ENCODE measurements around the gene IQGAP2. TPM values are rescaled to one million over a fixed set of nuclear protein-coding genes. Genes with fewer than 3 reads are reported as not detected.

Gene IQGAP2
- total RNA-seq, 6 donors from 2014 or later, result 24.3 to 57.6 (median 28.9) TPM

DNA sequence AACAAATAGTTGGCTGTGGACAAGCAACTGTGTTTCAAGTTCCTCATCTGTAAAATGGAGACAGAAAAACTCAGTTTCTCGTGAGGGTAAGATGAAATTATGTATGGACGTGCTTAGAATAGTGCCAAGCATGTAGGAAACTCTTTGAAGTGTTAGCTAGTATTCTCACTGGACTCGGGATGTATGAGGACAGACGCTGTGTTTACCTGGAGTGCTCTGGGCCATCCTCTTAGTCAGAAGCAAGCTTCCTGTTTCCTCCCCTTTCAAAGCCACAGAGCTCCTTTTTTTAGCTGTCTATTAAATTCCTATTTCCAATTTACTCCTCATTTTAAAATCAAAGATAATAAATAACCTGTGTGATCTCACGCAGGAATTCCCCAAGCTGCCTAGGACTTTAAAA is 23.8 kb upstream of the IQGAP2 start:
- TF ChIP-seq POLR2AphosphoS5 (IDR thresholded peaks at IDR 0.05) (no peak), CTCF (IDR thresholded peaks at IDR 0.05) (no peak)
- H3K4me1 ChIP-seq, result peaks cover 0 to 1% (median 0%) of the 10 kb centered on the region in 4 donors
- no peaks in the 10 kb centered on the region for H3K27me3 ChIP-seq
- no peak overlapping the region for H3K27ac ChIP-seq
- no peaks in the 10 kb centered on the region for H3K36me3 ChIP-seq
- H3K9me3 ChIP-seq, result no peaks in the 10 kb centered on the region
- ATAC-seq (ENCODE audit: low FRiP score in 2 of 2) (no peak), DNase-seq (no peak)
- WGBS, 2 donors, result 47 to 53% methylated on average over 5 of the region's 5 CpGs
- H3K4me3 ChIP-seq, result no peak overlapping the region

DNA sequence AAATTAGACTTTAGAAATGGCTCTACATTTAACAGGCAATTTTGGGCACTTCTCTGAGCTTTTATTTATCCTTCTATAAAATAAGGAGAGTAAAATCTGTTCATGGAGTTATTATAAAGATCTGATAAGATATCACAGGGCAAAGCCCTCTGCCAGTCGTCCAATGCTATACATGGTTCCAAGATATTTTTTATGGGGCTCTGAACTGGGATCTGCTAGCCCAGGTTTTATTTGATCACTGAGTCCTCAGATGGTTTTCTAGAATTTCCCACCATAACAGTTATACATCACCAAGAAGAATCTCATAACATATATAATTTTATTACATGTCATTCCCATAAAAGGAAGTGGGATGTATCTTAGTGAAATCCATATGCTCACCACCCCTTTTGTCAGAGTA is 23.2 kb upstream of the IQGAP2 start:
- Histone ChIP-seq H3K36me3 (no peaks in the 10 kb centered on the region), H3K4me3 (no peak overlapping the region), H3K27me3 (no peaks in the 10 kb centered on the region), H3K9me3 (no peaks in the 10 kb centered on the region), H3K27ac (no peak overlapping the region), H3K4me1 (peaks cover 0 to 5% (median 0%) of the 10 kb centered on the region in 4 donors)
- ATAC-seq (ENCODE audit: low FRiP score in 2 of 2) (no peak), DNase-seq (no peak)
- TF ChIP-seq CTCF (IDR thresholded peaks at IDR 0.05), result no peak
- TF ChIP-seq POLR2AphosphoS5 (IDR thresholded peaks at IDR 0.05), result no peak
- TF ChIP-seq POLR2A (IDR thresholded peaks at IDR 0.05), result no peak
- no peak for TF ChIP-seq EP300 (IDR thresholded peaks at IDR 0.05)
- 73 to 75% methylated on average over 1 of the region's 1 CpG for WGBS, 2 donors

- Histone ChIP-seq H3K9me3 (no peaks in the 10 kb centered on the region), H3K27ac (no peak overlapping the region), H3K4me1 (peaks cover 0 to 8% (median 0%) of the 10 kb centered on the region in 4 donors), H3K4me3 (no peak overlapping the region), H3K27me3 (no peaks in the 10 kb centered on the region), H3K36me3 (no peaks in the 10 kb centered on the region)
- WGBS, 2 donors, result 88 to 90% methylated on average over 6 to 7 of the region's 7 CpGs
- no peak for DNase-seq
- no peak for TF ChIP-seq POLR2AphosphoS5 (IDR thresholded peaks at IDR 0.05)
- TF ChIP-seq EP300 (IDR thresholded peaks at IDR 0.05), result no peak
- TF ChIP-seq POLR2A (IDR thresholded peaks at IDR 0.05), result no peak
- no peak for TF ChIP-seq CTCF (IDR thresholded peaks at IDR 0.05)
- ATAC-seq (ENCODE audit: low FRiP score in 2 of 2), result no peak
Measured at GRCh38 chr5:76380346-76381066, 22.6 kb upstream of the IQGAP2 start.

GRCh38 chr5:76383126-76383832 is 19.8 kb upstream of the IQGAP2 start:
- no peak for TF ChIP-seq CTCF (IDR thresholded peaks at IDR 0.05)
- no peak for ATAC-seq (ENCODE audit: low FRiP score in 2 of 2)

More at GRCh38 chr5:76383126-76383832, 19.8 kb upstream of the IQGAP2 start:
- 81 to 85% methylated on average over 4 of the region's 4 CpGs for WGBS, 2 donors
- no peak for DNase-seq
- Histone ChIP-seq H3K27ac (no peak overlapping the region), H3K36me3 (no peaks in the 10 kb centered on the region), H3K4me1 (peaks cover 0 to 11% (median 6%) of the 10 kb centered on the region in 4 donors), H3K4me3 (no peak overlapping the region), H3K9me3 (no peaks in the 10 kb centered on the region), H3K27me3 (no peaks in the 10 kb centered on the region)
